ENCODE data around the gene PTPRD. TPM values are rescaled to one million over a fixed set of nuclear protein-coding genes. Genes with fewer than 3 reads are reported as not detected.

The PTPRD gene
- total RNA-seq, 1 donor from 2014 or later: 6.9 TPM

DNA sequence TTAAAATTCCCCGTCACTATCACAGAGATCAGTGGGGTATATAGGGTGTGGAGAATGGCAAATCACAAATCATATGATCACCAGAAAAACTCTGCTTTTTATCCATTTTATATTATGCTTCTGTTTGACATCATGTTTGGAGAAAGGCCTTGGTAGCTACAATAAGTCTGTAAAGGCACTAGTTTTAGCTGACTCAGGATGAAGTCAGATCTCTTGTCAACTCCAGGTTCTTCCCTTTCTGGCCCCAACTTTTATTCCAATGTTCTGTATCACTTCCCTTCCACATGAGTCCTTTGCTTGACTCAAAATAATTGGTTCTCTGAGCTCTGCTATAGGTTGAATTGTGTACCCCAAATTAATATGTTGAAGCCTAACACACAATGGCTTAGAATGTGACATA is 484.9 kb downstream of the PTPRD start:
- Histone ChIP-seq H3K36me3 (no peaks in the 10 kb centered on the region), H3K27ac (no peak overlapping the region), H3K4me1 (no peaks in the 10 kb centered on the region), H3K4me3 (no peak overlapping the region), H3K27me3 (no peaks in the 10 kb centered on the region), H3K9me3 (no peaks in the 10 kb centered on the region)
- DNase-seq (ENCODE audit: low spot score in 2 of 2): no peak
- TF ChIP-seq, protein P1, sequence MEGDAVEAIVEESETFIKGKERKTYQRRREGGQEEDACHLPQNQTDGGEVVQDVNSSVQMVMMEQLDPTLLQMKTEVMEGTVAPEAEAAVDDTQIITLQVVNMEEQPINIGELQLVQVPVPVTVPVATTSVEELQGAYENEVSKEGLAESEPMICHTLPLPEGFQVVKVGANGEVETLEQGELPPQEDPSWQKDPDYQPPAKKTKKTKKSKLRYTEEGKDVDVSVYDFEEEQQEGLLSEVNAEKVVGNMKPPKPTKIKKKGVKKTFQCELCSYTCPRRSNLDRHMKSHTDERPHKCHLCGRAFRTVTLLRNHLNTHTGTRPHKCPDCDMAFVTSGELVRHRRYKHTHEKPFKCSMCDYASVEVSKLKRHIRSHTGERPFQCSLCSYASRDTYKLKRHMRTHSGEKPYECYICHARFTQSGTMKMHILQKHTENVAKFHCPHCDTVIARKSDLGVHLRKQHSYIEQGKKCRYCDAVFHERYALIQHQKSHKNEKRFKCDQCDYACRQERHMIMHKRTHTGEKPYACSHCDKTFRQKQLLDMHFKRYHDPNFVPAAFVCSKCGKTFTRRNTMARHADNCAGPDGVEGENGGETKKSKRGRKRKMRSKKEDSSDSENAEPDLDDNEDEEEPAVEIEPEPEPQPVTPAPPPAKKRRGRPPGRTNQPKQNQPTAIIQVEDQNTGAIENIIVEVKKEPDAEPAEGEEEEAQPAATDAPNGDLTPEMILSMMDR (IDR thresholded peaks at IDR 0.05): no peak
- intact Hi-C loops (cut with DNase I): no loop called here

GRCh38 chr9:10112798-10113197 is 500.0 kb downstream of the PTPRD start:
- Histone ChIP-seq H3K4me1 (no peaks in the 10 kb centered on the region), H3K27ac (no peak overlapping the region), H3K27me3 (no peaks in the 10 kb centered on the region), H3K36me3 (no peaks in the 10 kb centered on the region), H3K4me3 (no peak overlapping the region), H3K9me3 (no peaks in the 10 kb centered on the region)
- intact Hi-C loops (cut with DNase I): no loop called here
- TF ChIP-seq, protein P1 (IDR thresholded peaks at IDR 0.05): no peak
- DNase-seq (ENCODE audit: low spot score in 2 of 2): no peak

- Histone ChIP-seq H3K27me3 (no peaks in the 10 kb centered on the region), H3K4me1 (no peaks in the 10 kb centered on the region), H3K9me3 (no peaks in the 10 kb centered on the region), H3K27ac (no peak overlapping the region), H3K36me3 (no peaks in the 10 kb centered on the region), H3K4me3 (no peak overlapping the region)
- intact Hi-C loops (cut with DNase I): no loop called here
- DNase-seq (ENCODE audit: low spot score in 2 of 2): no peak
- TF ChIP-seq, protein P1 (IDR thresholded peaks at IDR 0.05): no peak
Measured at GRCh38 chr9:10112070-10112469, 500.7 kb downstream of the PTPRD start.

DNA sequence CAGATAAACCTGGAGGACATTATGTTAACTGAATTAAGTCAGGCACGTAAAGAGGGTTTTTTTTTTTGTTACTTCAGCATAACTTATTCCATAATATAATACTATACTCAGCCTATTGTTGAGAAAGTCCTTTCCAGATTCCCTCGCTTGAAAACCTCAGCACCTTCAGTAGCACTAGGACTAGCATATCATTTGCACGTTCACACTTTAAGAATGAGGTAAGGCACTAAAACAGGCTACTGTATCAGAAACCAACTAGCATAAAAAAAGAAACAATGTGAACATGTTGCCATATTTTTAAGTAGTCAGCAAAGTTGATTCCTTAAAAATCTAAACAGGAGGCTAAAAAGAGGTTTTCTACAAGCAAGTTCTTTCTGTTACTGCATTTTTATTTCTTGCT is 504.0 kb downstream of the PTPRD start:
- DNase-seq (ENCODE audit: low spot score in 2 of 2): no peak
- TF ChIP-seq, protein P1 (IDR thresholded peaks at IDR 0.05): no peak
- H3K4me1 ChIP-seq: no peaks in the 10 kb centered on the region
- H3K4me3 ChIP-seq: no peak overlapping the region
- intact Hi-C loops (cut with DNase I): no loop called here
- no peak overlapping the region for H3K27ac ChIP-seq
- H3K36me3 ChIP-seq: no peaks in the 10 kb centered on the region
- no peaks in the 10 kb centered on the region for H3K27me3 ChIP-seq
- H3K9me3 ChIP-seq: no peaks in the 10 kb centered on the region

- Histone ChIP-seq H3K27me3 (no peaks in the 10 kb centered on the region), H3K9me3 (no peaks in the 10 kb centered on the region), H3K4me3 (no peak overlapping the region), H3K27ac (no peak overlapping the region), H3K4me1 (no peaks in the 10 kb centered on the region), H3K36me3 (no peaks in the 10 kb centered on the region)
- TF ChIP-seq, protein P1 (IDR thresholded peaks at IDR 0.05): no peak
- intact Hi-C loops (cut with DNase I): no loop called here
- no peak for DNase-seq (ENCODE audit: low spot score in 2 of 2)
Measured at GRCh38 chr9:10104774-10105173, 508.0 kb downstream of the PTPRD start.

DNA sequence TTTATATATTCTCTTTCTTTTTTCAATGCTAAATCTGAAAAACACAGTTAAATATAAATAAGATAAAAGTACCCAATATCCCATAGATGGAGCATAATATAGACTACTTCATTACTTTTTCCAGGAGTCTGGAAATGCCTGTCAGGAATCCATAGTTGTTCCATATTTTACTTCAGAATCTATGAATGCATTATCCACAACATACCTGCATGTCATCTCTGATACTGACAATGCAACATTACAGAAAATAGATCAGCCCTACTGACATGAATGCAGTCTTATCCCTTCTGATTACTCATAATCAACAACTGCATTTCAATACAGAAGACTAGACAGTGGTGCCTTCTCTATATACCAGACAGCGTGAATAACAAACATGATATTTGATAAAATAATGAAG is 517.6 kb downstream of the PTPRD start:
- Histone ChIP-seq H3K4me3 (no peak overlapping the region), H3K36me3 (no peaks in the 10 kb centered on the region), H3K27ac (no peak overlapping the region), H3K9me3 (no peaks in the 10 kb centered on the region), H3K4me1 (no peaks in the 10 kb centered on the region), H3K27me3 (no peaks in the 10 kb centered on the region)
- TF ChIP-seq, protein P1 (IDR thresholded peaks at IDR 0.05): no peak
- intact Hi-C loops (cut with DNase I): no loop called here
- no peak for DNase-seq (ENCODE audit: low spot score in 2 of 2)
